SH-SY5Y (cell line): Measurements from ENCODE around the gene FBXL7.

ENCODE experiments used
- GATA2 ChIP-seq: IDR thresholded peaks from 2 replicates; pipeline ENCODE4 v1.6.1; 2011; ENCODE audit warnings: mild to moderate bottlenecking, low read depth, low read length
- GATA3 ChIP-seq: IDR thresholded peaks from 2 replicates; pipeline ENCODE4 v1.6.1; 2011; ENCODE audit warnings: low read depth, mild to moderate bottlenecking, low read length, moderate library complexity

DNA sequence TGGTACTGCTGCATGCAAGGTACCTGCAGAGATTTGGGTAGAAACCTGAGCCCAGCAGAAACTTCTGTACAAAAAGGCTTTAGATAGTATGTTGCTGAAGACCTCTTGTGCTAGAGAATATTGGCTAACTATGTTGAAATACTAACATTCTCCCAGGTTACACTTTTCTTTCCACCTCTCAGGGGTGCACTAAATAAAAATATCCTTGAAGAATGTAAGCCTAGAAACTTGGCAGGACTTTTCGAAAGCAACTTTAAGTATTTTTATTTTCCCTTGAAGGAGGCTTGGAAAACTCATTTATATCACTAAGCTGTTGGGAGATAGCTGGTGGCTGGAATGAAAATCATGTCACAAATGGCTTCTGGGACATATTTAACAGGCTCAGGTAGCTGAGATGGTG lies 50.0 kb downstream of the FBXL7 start:
- TF ChIP-seq GATA2 (no peak), GATA3 (no peak)
